HEK293T (cell line): ENCODE measurements around the gene APOB.

Experiments
- FOXA1 ChIP-seq: fragments of 450-650 bp; IDR thresholded peaks from 2 replicates; pipeline ENCODE4 v1.6.1; 2016; ENCODE audit warnings: mild to moderate bottlenecking
- FOXK2 ChIP-seq: fragments of 450-650 bp; IDR thresholded peaks from 2 replicates; pipeline ENCODE4 v1.6.1; 2016; ENCODE audit warnings: mild to moderate bottlenecking
- SP1 ChIP-seq: fragments of 450-650 bp; IDR thresholded peaks from 2 replicates; pipeline ENCODE4 v1.6.1; 2017
- TF ChIP-seq, protein P1 (sequence below): fragments of 450-650 bp; IDR thresholded peaks from 2 replicates; pipeline ENCODE4 v1.6.1; 2016

DNA sequence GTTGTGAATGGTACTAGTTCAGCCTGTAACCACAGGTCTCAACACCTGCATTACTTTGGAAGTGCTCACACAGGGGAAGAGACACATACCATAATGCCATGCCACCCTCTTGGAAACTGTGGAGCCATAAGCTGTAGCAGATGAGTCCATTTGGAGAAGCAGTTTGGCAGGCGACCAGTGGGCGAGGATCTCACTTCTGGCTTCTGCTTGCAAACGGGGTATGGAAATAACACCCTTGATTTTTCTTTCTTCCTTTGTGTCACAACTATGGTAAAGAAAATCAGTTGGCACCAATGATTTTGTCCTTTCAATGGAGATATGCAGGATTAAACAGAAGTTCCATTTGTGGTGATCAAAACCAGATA lies 28.6 kb downstream of the APOB start:
- TF ChIP-seq, protein P1, sequence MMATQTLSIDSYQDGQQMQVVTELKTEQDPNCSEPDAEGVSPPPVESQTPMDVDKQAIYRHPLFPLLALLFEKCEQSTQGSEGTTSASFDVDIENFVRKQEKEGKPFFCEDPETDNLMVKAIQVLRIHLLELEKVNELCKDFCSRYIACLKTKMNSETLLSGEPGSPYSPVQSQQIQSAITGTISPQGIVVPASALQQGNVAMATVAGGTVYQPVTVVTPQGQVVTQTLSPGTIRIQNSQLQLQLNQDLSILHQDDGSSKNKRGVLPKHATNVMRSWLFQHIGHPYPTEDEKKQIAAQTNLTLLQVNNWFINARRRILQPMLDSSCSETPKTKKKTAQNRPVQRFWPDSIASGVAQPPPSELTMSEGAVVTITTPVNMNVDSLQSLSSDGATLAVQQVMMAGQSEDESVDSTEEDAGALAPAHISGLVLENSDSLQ = no peak
- TF ChIP-seq FOXK2 = no peak
- no peak for TF ChIP-seq SP1
- TF ChIP-seq FOXA1 = no peak
